SJSA1 (cell line): Measurements from ENCODE around the gene IMP3. TPM values are rescaled to one million over a fixed set of nuclear protein-coding genes. Genes with fewer than 3 reads are reported as not detected.
A peak's percentile ranks its signal among the peaks of the same experiment; 100 is the strongest.
"Not testable (repeated sequence)": the region's sequence is repeated elsewhere in the genome, so short reads cannot be mapped to it uniquely, and the experiment has no call there.

ENCODE experiments used
- DNase-seq, 2 experiments: peaks; one replicate each; pipeline ENCODE4 v3.0.0-alpha.2; 2015 to 2020; ENCODE audit warnings: low spot score in 2 of 2, low read depth in 1 of 2
- H3K27ac ChIP-seq: fragments of 250-450 bp; sonication (Bioruptor Pico); 2 replicates; pipeline ENCODE4 v1.5.1; 2020; ENCODE audit warnings: mild to moderate bottlenecking, moderate library complexity
- H3K27me3 ChIP-seq: fragments of 250-450 bp; sonication (Bioruptor Pico); replicated peaks from 2 replicates; pipeline ENCODE4 v1.5.1; 2020; ENCODE audit warnings: mild to moderate bottlenecking, moderate library complexity
- H3K36me3 ChIP-seq: fragments of 250-450 bp; sonication (Bioruptor Pico); 2 replicates; pipeline ENCODE4 v1.5.1; 2020; ENCODE audit warnings: mild to moderate bottlenecking
- H3K4me1 ChIP-seq: fragments of 250-450 bp; sonication (Bioruptor Pico); replicated peaks from 2 replicates; pipeline ENCODE4 v1.6.1; 2021; ENCODE audit warnings: mild to moderate bottlenecking
- H3K4me3 ChIP-seq: fragments of 250-450 bp; sonication (Bioruptor Pico); 2 replicates; pipeline ENCODE4 v1.5.1; 2020; ENCODE audit warnings: mild to moderate bottlenecking
- H3K9me3 ChIP-seq: fragments of 250-450 bp; sonication (Bioruptor Pico); replicated peaks from 2 replicates; pipeline ENCODE4 v1.5.1; 2020; ENCODE audit warnings: mild to moderate bottlenecking
- total RNA-seq: library from RNA; depleted of rRNA; stranded (reverse); fragments of >200 nt; shearing (Covaris generic); gene quantifications from 2 replicates; pipeline ENCODE4 v1.2.3, GENCODE V29; 2014; rRNA removed

IMP3 gene
- total RNA-seq, result 85.3 and 101 TPM in 2 replicates

GRCh38 chr15:75639709-75640482 is at the start of gene IMP3:
Gene IMP3 (minus strand): TSS chr15:75640224. CDS start chr15:75640168, 56 bp downstream.
- H3K4me1 ChIP-seq, result peaks cover 19% of the 10 kb centered on the region
- peaks cover 28% of the 10 kb centered on the region for H3K36me3 ChIP-seq
- peak; percentile 95 to 97 for DNase-seq
- no peaks in the 10 kb centered on the region for H3K27me3 ChIP-seq
- no peaks in the 10 kb centered on the region for H3K9me3 ChIP-seq
- peak within 1 kb of the TSS; percentile 86 for H3K4me3 ChIP-seq
- peak within 1 kb of the TSS; percentile 35 for H3K27ac ChIP-seq

GRCh38 chr15:75689429-75689828 is 49.4 kb upstream of the IMP3 start:
- DNase-seq, H3K27me3 ChIP-seq, H3K9me3 ChIP-seq, H3K36me3 ChIP-seq, H3K4me3 ChIP-seq, H3K27ac ChIP-seq: not testable (repeated sequence)
- peaks cover 12% of the 10 kb centered on the region for H3K4me1 ChIP-seq

- no peak overlapping the region for H3K4me3 ChIP-seq
- H3K36me3 ChIP-seq, result no peaks in the 10 kb centered on the region
- H3K9me3 ChIP-seq, result no peaks in the 10 kb centered on the region
- H3K4me1 ChIP-seq, result peaks cover 6% of the 10 kb centered on the region
- no peaks in the 10 kb centered on the region for H3K27me3 ChIP-seq
- DNase-seq, result no peak
- H3K27ac ChIP-seq, result no peak overlapping the region
Measured at GRCh38 chr15:75688831-75689230, 48.8 kb upstream of the IMP3 start.

- Histone ChIP-seq H3K9me3 (no peaks in the 10 kb centered on the region), H3K27ac (no peak overlapping the region), H3K27me3 (no peaks in the 10 kb centered on the region), H3K4me1 (peaks cover 3% of the 10 kb centered on the region), H3K4me3 (no peak overlapping the region), H3K36me3 (no peaks in the 10 kb centered on the region)
- DNase-seq, result no peak
Measured at GRCh38 chr15:75688278-75688557, 48.2 kb upstream of the IMP3 start.

- Histone ChIP-seq H3K9me3 (no peaks in the 10 kb centered on the region), H3K36me3 (no peaks in the 10 kb centered on the region), H3K27me3 (no peaks in the 10 kb centered on the region), H3K27ac (no peak overlapping the region), H3K4me3 (no peak overlapping the region), H3K4me1 (peaks cover 3% of the 10 kb centered on the region; the same call in 1 of the 2 replicates)
- DNase-seq, result no peak
Measured at GRCh38 chr15:75687486-75688277, 47.7 kb upstream of the IMP3 start.

GRCh38 chr15:75686212-75686642 is 46.2 kb upstream of the IMP3 start:
- peak; percentile 54 to 83 for DNase-seq
- not testable (repeated sequence) for H3K4me3 ChIP-seq, H3K27ac ChIP-seq, H3K4me1 ChIP-seq, H3K27me3 ChIP-seq, H3K9me3 ChIP-seq, H3K36me3 ChIP-seq

GRCh38 chr15:75685195-75685594 is 45.2 kb upstream of the IMP3 start:
- Histone ChIP-seq H3K4me1 (peaks cover 3% of the 10 kb centered on the region; the same call in 1 of the 2 replicates), H3K4me3 (no peak overlapping the region), H3K36me3 (no peaks in the 10 kb centered on the region), H3K27ac (no peak overlapping the region), H3K27me3 (no peaks in the 10 kb centered on the region), H3K9me3 (no peaks in the 10 kb centered on the region)
- DNase-seq, result no peak

- H3K27ac ChIP-seq, result no peak overlapping the region
- no peaks in the 10 kb centered on the region for H3K9me3 ChIP-seq
- DNase-seq, result no peak
- no peaks in the 10 kb centered on the region for H3K36me3 ChIP-seq
- no peaks in the 10 kb centered on the region for H3K27me3 ChIP-seq
- H3K4me1 ChIP-seq, result peaks cover 3% of the 10 kb centered on the region; the same call in 1 of the 2 replicates
- no peak overlapping the region for H3K4me3 ChIP-seq
Measured at GRCh38 chr15:75684648-75685047, 44.6 kb upstream of the IMP3 start.

- H3K9me3 ChIP-seq, H3K36me3 ChIP-seq, H3K4me1 ChIP-seq, H3K27ac ChIP-seq, H3K27me3 ChIP-seq, H3K4me3 ChIP-seq: not testable (repeated sequence)
- DNase-seq, result peak; percentile 56 to 80
Measured at GRCh38 chr15:75683646-75684312, 43.8 kb upstream of the IMP3 start.

- H3K27ac ChIP-seq, result no peak overlapping the region
- H3K36me3 ChIP-seq, result no peaks in the 10 kb centered on the region
- H3K9me3 ChIP-seq, result no peaks in the 10 kb centered on the region
Measured at GRCh38 chr15:75682181-75683135, 42.4 kb upstream of the IMP3 start.

GRCh38 chr15:75680007-75680789 is 40.2 kb upstream of the IMP3 start:
- Histone ChIP-seq H3K9me3 (no peaks in the 10 kb centered on the region), H3K36me3 (no peaks in the 10 kb centered on the region), H3K27me3 (no peaks in the 10 kb centered on the region), H3K4me3 (no peak overlapping the region), H3K27ac (no peak overlapping the region), H3K4me1 (peaks cover 3% of the 10 kb centered on the region; the same call in 1 of the 2 replicates)
- no peak for DNase-seq

More at GRCh38 chr15:75682181-75683135, 42.4 kb upstream of the IMP3 start:
- no peaks in the 10 kb centered on the region for H3K27me3 ChIP-seq
- no peak for DNase-seq
- H3K4me1 ChIP-seq, result peaks cover 3% of the 10 kb centered on the region; the same call in 1 of the 2 replicates
- no peak overlapping the region for H3K4me3 ChIP-seq

- not testable (repeated sequence) for H3K27me3 ChIP-seq, H3K4me1 ChIP-seq, H3K9me3 ChIP-seq, H3K4me3 ChIP-seq, DNase-seq, H3K27ac ChIP-seq, H3K36me3 ChIP-seq
Measured at GRCh38 chr15:75678324-75678690, 38.3 kb upstream of the IMP3 start.
